IPS-18c (cell line): ENCODE data around the gene PRSS50.
"Not testable (repeated sequence)": the region's sequence is repeated elsewhere in the genome, so short reads cannot be mapped to it uniquely, and the experiment has no call there.

ENCODE experiments used
- H3K4me3 ChIP-seq: 2 replicates; pipeline ENCODE4 v1.7.0; 2013; ENCODE audit warnings: low read depth, mild to moderate bottlenecking, low read length, moderate library complexity; ENCODE audit not compliant: insufficient read depth
- H3K9me3 ChIP-seq: one replicate; pipeline ENCODE4 v1.6.1; 2013; ENCODE audit warnings: mild to moderate bottlenecking, low read length, moderate library complexity; ENCODE audit not compliant: control insufficient read depth, insufficient read depth

Gene PRSS50

GRCh38 chr3:46712191-46713049 lies 5.2 kb downstream of the PRSS50 start:
- Histone ChIP-seq H3K9me3 (no peaks in the 10 kb centered on the region), H3K4me3 (no peak overlapping the region)

- H3K4me3 ChIP-seq: no peak overlapping the region
- H3K9me3 ChIP-seq: no peaks in the 10 kb centered on the region
These were observed 5.9 kb downstream of the PRSS50 start for GRCh38 chr3:46711760-46712159.

GRCh38 chr3:46711305-46711704 lies 6.4 kb downstream of the PRSS50 start:
- no peaks in the 10 kb centered on the region for H3K9me3 ChIP-seq
- H3K4me3 ChIP-seq: no peak overlapping the region

- H3K4me3 ChIP-seq: no peak overlapping the region
- H3K9me3 ChIP-seq: no peaks in the 10 kb centered on the region
These were observed 6.9 kb downstream of the PRSS50 start for GRCh38 chr3:46710671-46711295.

GRCh38 chr3:46710229-46710628 lies 7.4 kb downstream of the PRSS50 start:
- no peak overlapping the region for H3K4me3 ChIP-seq
- H3K9me3 ChIP-seq: no peaks in the 10 kb centered on the region

GRCh38 chr3:46709721-46710120 lies 7.9 kb downstream of the PRSS50 start:
- H3K9me3 ChIP-seq: no peaks in the 10 kb centered on the region

GRCh38 chr3:46709157-46709654 lies 8.5 kb downstream of the PRSS50 start:
- H3K4me3 ChIP-seq: no peak overlapping the region
- H3K9me3 ChIP-seq: no peaks in the 10 kb centered on the region

More at GRCh38 chr3:46709721-46710120, 7.9 kb downstream of the PRSS50 start:
- no peak overlapping the region for H3K4me3 ChIP-seq

- no peaks in the 10 kb centered on the region for H3K9me3 ChIP-seq
These were observed 9.1 kb downstream of the PRSS50 start for GRCh38 chr3:46708401-46709156.

GRCh38 chr3:46707601-46708011 lies 10.1 kb downstream of the PRSS50 start:
- no peak overlapping the region for H3K4me3 ChIP-seq
- H3K9me3 ChIP-seq: no peaks in the 10 kb centered on the region

More at GRCh38 chr3:46708401-46709156, 9.1 kb downstream of the PRSS50 start:
- no peak overlapping the region for H3K4me3 ChIP-seq

GRCh38 chr3:46706771-46707582 lies 10.7 kb downstream of the PRSS50 start:
- no peak overlapping the region for H3K4me3 ChIP-seq

GRCh38 chr3:46705751-46706552 lies 11.7 kb downstream of the PRSS50 start:
- H3K4me3 ChIP-seq: no peak overlapping the region
- no peaks in the 10 kb centered on the region for H3K9me3 ChIP-seq

More at GRCh38 chr3:46706771-46707582, 10.7 kb downstream of the PRSS50 start:
- H3K9me3 ChIP-seq: no peaks in the 10 kb centered on the region

- H3K4me3 ChIP-seq: no peak overlapping the region
- no peaks in the 10 kb centered on the region for H3K9me3 ChIP-seq
These were observed 12.6 kb downstream of the PRSS50 start for GRCh38 chr3:46705022-46705530.

GRCh38 chr3:46704346-46704745 lies 13.3 kb downstream of the PRSS50 start:
- H3K4me3 ChIP-seq, H3K9me3 ChIP-seq: not testable (repeated sequence)

GRCh38 chr3:46703013-46703520 lies 14.6 kb downstream of the PRSS50 start:
- H3K9me3 ChIP-seq: no peaks in the 10 kb centered on the region
- no peak overlapping the region for H3K4me3 ChIP-seq

- H3K9me3 ChIP-seq: no peaks in the 10 kb centered on the region
These were observed 15.2 kb downstream of the PRSS50 start for GRCh38 chr3:46702246-46703012.

More at GRCh38 chr3:46702246-46703012, 15.2 kb downstream of the PRSS50 start:
- no peak overlapping the region for H3K4me3 ChIP-seq
